GM23338 (cell line): ENCODE data around the gene GALNT9.

Source experiments
- CREB1 ChIP-seq: fragments of 250-450 bp; sonication (Bioruptor Pico); IDR thresholded peaks from 2 replicates; pipeline ENCODE4 v1.5.0; 2020; ENCODE audit warnings: low read depth, mild to moderate bottlenecking, moderate library complexity
- CTCF ChIP-seq, 2 experiments: fragments of 200-600 bp in 1 of 2; sonication (generic) in 1 of 2; conservative IDR thresholded peaks; 2 replicates each; pipeline versions ENCODE4 v1.5.1 to v1.6.1; 2016 to 2017; ENCODE audit warnings: antibody characterized with exemption in 2 of 2, low read depth in 2 of 2, mild to moderate bottlenecking in 2 of 2, moderate library complexity in 1 of 2
- EZH2 ChIP-seq: fragments of 200-600 bp; sonication (generic); IDR thresholded peaks from one replicate; pipeline ENCODE4 v1.8.0; 2017; ENCODE audit warnings: antibody characterized with exemption, mild to moderate bottlenecking, low read depth; ENCODE audit not compliant: unreplicated experiment
- EZH2phosphoT487 ChIP-seq: fragments of 200-600 bp; sonication (generic); IDR thresholded peaks from one replicate; pipeline ENCODE4 v1.8.1; 2018; ENCODE audit warnings: antibody characterized with exemption; ENCODE audit not compliant: unreplicated experiment
- JUNB ChIP-seq: IDR thresholded peaks from one replicate; pipeline ENCODE4 v1.6.1; 2016; ENCODE audit warnings: antibody characterized with exemption; ENCODE audit not compliant: unreplicated experiment
- NANOG ChIP-seq: IDR thresholded peaks from 2 replicates; pipeline ENCODE4 v1.6.1; 2016; ENCODE audit warnings: antibody characterized with exemption, borderline replicate concordance
- POLR2AphosphoS5 ChIP-seq: IDR thresholded peaks from 2 replicates; pipeline ENCODE4 v1.6.1; 2016; ENCODE audit warnings: antibody characterized with exemption, low read depth
- STAT1 ChIP-seq: IDR thresholded peaks from one replicate; pipeline ENCODE4 v1.6.1; 2016; ENCODE audit warnings: antibody characterized with exemption; ENCODE audit not compliant: unreplicated experiment
- ZNF331 ChIP-seq: fragments of 250-450 bp; sonication (Bioruptor Pico); IDR thresholded peaks from 2 replicates; pipeline ENCODE4 v1.5.0; 2020; ENCODE audit warnings: low read depth, mild to moderate bottlenecking, moderate library complexity
- TF ChIP-seq, protein P1 (sequence below): IDR thresholded peaks from one replicate; pipeline ENCODE4 v1.6.1; 2018; ENCODE audit warnings: antibody characterized with exemption; ENCODE audit not compliant: unreplicated experiment
- TF ChIP-seq, protein P2 (sequence below): fragments of 250-450 bp; sonication (Bioruptor Pico); IDR thresholded peaks from 2 replicates; pipeline ENCODE4 v1.5.0; 2020; ENCODE audit warnings: mild to moderate bottlenecking, moderate library complexity
- TF ChIP-seq, protein P3 (sequence below): IDR thresholded peaks from 2 replicates; pipeline ENCODE4 v1.6.1; 2016; ENCODE audit warnings: antibody characterized with exemption

DNA sequence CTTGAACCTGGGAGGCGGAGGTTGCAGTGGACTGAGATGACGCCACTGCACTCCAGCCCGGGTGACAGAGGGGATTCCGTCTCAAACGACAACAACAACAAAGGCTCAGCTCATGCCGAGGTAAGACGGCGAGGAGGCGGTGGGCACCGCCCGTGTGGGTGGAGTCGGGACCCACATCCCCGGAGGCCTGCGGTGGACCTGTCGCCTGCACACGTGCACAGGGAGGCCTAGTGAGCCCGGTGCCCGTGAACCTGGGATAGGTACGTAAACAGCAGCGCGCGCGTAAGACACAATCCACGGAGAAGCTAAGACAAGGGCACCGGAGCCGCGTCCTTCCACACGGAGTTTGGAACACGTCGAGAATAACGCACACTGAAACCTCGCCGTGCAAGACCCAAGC is 78.7 kb downstream of the GALNT9 start:
- TF ChIP-seq, protein P1, sequence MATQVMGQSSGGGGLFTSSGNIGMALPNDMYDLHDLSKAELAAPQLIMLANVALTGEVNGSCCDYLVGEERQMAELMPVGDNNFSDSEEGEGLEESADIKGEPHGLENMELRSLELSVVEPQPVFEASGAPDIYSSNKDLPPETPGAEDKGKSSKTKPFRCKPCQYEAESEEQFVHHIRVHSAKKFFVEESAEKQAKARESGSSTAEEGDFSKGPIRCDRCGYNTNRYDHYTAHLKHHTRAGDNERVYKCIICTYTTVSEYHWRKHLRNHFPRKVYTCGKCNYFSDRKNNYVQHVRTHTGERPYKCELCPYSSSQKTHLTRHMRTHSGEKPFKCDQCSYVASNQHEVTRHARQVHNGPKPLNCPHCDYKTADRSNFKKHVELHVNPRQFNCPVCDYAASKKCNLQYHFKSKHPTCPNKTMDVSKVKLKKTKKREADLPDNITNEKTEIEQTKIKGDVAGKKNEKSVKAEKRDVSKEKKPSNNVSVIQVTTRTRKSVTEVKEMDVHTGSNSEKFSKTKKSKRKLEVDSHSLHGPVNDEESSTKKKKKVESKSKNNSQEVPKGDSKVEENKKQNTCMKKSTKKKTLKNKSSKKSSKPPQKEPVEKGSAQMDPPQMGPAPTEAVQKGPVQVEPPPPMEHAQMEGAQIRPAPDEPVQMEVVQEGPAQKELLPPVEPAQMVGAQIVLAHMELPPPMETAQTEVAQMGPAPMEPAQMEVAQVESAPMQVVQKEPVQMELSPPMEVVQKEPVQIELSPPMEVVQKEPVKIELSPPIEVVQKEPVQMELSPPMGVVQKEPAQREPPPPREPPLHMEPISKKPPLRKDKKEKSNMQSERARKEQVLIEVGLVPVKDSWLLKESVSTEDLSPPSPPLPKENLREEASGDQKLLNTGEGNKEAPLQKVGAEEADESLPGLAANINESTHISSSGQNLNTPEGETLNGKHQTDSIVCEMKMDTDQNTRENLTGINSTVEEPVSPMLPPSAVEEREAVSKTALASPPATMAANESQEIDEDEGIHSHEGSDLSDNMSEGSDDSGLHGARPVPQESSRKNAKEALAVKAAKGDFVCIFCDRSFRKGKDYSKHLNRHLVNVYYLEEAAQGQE = no peak
- TF ChIP-seq POLR2AphosphoS5 (no peak), CTCF (conservative IDR thresholded peaks at IDR 0.05; ENCODE audit: low read depth in 2 of 2) (no peak), ZNF331 (no peak), EZH2 (no peak), EZH2phosphoT487 (no peak), NANOG (no peak), CREB1 (CRISPR knock-in tag) (no peak), JUNB (no peak), STAT1 (no peak)
- TF ChIP-seq, protein P2, sequence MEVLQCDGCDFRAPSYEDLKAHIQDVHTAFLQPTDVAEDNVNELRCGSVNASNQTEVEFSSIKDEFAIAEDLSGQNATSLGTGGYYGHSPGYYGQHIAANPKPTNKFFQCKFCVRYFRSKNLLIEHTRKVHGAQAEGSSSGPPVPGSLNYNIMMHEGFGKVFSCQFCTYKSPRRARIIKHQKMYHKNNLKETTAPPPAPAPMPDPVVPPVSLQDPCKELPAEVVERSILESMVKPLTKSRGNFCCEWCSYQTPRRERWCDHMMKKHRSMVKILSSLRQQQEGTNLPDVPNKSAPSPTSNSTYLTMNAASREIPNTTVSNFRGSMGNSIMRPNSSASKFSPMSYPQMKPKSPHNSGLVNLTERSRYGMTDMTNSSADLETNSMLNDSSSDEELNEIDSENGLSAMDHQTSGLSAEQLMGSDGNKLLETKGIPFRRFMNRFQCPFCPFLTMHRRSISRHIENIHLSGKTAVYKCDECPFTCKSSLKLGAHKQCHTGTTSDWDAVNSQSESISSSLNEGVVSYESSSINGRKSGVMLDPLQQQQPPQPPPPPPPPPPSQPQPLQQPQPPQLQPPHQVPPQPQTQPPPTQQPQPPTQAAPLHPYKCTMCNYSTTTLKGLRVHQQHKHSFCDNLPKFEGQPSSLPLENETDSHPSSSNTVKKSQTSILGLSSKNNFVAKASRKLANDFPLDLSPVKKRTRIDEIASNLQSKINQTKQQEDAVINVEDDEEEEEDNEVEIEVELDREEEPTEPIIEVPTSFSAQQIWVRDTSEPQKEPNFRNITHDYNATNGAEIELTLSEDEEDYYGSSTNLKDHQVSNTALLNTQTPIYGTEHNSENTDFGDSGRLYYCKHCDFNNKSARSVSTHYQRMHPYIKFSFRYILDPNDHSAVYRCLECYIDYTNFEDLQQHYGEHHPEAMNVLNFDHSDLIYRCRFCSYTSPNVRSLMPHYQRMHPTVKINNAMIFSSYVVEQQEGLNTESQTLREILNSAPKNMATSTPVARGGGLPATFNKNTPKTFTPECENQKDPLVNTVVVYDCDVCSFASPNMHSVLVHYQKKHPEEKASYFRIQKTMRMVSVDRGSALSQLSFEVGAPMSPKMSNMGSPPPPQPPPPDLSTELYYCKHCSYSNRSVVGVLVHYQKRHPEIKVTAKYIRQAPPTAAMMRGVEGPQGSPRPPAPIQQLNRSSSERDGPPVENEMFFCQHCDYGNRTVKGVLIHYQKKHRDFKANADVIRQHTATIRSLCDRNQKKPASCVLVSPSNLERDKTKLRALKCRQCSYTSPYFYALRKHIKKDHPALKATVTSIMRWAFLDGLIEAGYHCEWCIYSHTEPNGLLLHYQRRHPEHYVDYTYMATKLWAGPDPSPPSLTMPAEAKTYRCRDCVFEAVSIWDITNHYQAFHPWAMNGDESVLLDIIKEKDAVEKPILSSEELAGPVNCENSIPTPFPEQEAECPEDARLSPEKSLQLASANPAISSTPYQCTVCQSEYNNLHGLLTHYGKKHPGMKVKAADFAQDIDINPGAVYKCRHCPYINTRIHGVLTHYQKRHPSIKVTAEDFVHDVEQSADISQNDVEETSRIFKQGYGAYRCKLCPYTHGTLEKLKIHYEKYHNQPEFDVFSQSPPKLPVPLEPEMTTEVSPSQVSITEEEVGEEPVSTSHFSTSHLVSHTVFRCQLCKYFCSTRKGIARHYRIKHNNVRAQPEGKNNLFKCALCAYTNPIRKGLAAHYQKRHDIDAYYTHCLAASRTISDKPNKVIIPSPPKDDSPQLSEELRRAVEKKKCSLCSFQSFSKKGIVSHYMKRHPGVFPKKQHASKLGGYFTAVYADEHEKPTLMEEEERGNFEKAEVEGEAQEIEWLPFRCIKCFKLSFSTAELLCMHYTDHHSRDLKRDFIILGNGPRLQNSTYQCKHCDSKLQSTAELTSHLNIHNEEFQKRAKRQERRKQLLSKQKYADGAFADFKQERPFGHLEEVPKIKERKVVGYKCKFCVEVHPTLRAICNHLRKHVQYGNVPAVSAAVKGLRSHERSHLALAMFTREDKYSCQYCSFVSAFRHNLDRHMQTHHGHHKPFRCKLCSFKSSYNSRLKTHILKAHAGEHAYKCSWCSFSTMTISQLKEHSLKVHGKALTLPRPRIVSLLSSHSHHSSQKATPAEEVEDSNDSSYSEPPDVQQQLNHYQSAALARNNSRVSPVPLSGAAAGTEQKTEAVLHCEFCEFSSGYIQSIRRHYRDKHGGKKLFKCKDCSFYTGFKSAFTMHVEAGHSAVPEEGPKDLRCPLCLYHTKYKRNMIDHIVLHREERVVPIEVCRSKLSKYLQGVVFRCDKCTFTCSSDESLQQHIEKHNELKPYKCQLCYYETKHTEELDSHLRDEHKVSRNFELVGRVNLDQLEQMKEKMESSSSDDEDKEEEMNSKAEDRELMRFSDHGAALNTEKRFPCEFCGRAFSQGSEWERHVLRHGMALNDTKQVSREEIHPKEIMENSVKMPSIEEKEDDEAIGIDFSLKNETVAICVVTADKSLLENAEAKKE (CRISPR knock-in tag) = no peak
- TF ChIP-seq, protein P3, sequence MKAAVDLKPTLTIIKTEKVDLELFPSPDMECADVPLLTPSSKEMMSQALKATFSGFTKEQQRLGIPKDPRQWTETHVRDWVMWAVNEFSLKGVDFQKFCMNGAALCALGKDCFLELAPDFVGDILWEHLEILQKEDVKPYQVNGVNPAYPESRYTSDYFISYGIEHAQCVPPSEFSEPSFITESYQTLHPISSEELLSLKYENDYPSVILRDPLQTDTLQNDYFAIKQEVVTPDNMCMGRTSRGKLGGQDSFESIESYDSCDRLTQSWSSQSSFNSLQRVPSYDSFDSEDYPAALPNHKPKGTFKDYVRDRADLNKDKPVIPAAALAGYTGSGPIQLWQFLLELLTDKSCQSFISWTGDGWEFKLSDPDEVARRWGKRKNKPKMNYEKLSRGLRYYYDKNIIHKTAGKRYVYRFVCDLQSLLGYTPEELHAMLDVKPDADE = no peak
